HG03565 (cell line): ENCODE measurements around the gene PLPP3.

Experiments
- ATAC-seq: cut with Tn5 transposase; IDR thresholded peaks from one replicate; pipeline ENCODE4 v1.9.1; 2021; ENCODE audit warnings: mild to moderate bottlenecking, moderate library complexity; ENCODE audit not compliant: unreplicated experiment

Gene PLPP3

DNA sequence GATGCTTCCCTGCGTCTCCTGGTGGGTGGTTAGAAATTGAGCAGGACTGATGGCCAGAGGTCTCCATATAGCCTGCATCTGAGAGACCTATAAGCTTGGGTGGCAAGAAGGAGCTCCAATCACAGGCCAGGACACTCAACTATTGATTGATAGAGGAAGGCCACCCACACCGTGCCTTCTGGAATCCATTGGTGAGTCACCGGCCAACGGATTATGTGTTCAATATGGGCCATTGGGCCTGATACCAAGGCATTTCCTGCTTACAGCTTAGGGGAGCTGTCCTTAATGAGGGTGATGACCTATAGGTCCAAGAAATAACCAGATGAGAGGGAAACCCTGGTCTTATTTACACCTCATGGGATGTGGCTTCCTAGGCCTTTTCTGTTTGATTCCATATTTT is 115.1 kb downstream of the PLPP3 start:
- ATAC-seq, result no peak

DNA sequence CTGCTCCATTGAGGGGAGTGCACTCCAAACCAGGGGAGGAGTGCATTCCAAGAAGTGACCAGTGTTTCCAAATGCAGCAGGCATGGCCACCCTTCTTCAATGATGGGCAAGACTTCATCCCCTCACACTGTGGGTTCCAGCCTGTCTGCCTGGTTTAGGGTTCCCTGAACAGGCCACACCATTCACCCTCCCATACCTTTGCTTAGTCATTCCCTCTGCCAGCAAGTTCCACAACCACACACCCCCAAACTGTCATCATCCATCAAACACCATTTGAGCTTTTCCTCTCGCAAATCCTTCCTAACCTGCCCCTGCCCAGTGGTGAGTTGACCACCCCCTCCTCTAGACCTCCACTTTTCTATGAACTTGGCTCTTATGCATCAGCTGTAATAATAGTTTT is 116.0 kb downstream of the PLPP3 start:
- ATAC-seq, result no peak

DNA sequence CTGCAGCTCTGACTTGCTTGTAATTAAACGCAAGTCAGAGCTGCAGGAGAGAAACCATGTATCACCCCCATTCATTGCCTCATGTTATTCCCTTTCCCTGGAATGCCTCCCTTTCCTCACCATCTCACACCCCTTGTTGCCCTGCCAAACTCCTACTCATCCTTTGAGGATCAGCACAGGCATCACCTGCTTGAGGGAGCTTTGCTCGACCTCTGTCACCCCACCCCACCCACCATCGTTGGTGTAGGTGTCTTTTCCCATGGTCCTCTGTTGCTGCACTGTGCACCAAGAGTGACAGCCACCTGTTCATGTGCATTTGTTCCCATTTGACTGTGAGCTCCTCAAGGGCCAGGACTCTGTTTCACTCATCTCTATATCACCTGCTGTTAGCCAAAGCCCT is 117.2 kb downstream of the PLPP3 start:
- no peak for ATAC-seq

DNA sequence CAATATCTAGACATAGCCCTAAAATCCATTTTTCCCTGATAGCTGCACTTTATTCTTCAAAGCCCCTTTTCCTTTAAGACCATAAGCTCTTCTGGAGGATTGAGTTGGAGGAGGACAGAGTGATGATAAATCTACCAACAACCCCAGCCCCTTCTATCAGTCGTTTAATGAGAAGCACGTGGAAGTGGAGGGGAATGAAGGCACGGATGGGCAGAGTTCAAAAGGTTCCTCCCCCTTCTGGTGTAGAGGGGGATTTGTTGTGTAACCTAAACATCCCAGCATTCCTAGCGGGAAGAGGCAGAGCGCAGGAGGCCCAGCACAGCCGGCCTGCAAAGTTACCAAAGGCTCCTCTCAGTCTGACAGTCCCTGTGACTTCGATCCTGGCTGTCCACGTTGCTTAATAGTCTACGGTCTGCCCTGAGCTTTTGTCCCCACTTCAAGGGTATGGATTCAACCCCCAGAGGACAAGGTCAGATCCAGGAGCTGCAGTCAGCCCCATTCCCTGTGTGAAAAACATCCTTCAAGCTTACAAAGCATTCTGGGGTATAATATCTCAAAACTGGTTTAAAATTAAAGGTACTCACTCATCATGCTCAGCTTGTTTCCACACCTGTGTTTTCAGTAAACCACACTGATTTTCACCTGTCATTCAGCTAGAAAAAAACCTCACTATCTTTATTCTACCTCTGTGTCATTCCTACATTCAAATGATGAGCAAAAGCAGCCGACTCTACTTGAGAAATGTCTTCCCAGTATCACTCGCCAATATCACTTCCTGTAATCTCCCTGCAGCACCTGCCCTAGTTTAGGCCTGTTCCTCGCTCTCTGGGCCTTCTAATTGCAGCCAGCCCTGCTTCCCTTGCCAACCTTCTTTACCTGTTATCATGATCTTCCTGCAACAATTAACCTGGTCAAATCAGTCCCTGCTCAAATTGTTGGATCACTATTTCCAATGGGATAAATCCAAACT is 117.9 kb downstream of the PLPP3 start:
- ATAC-seq, result no peak

DNA sequence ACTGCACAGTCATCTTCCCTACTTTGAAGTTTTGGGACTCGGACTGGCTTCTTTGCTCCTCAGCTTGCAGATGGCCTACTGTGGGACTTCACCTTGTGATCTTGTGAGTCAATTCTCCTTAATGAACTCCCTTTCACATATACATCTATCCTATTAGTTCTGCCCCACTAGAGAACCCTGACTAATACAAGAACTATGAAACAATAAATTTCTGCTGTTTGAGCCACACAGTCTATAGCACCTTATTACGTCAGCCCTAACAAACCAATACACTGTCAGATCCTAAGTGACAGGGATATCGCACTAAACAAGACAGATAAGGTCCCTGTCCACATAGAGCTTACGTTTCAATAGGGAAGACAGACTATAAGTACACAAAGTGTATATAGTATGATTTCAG is 120.1 kb downstream of the PLPP3 start:
- no peak for ATAC-seq

DNA sequence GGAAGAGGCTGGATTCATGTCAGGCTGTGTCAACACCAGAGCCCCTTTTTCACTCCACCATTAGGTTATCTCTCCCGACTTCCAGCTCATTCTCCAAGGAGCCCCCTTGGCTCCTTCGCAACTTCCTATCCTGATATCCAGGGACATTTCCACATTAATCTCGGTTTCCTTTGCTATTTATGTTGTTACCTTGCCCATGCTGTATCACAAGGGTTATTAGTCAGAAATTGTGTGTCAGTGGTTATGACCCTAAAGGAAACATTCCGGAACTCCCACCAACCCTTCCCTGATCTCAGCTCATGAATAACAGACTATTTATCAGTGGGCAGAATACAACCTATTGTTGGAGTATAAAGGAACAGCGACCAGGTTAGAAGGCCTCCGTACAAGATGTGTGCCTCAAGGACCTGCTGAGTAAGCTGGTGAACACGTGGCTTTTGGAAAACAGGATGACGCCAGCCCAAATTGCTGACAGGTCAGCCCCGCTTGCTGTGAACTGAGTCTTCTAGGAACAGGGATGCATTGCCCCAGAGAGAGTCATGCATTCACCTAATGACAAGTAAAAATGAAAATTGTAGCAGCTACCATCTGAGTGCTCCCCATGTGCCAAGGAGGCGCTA is 121.5 kb downstream of the PLPP3 start:
- no peak for ATAC-seq

DNA sequence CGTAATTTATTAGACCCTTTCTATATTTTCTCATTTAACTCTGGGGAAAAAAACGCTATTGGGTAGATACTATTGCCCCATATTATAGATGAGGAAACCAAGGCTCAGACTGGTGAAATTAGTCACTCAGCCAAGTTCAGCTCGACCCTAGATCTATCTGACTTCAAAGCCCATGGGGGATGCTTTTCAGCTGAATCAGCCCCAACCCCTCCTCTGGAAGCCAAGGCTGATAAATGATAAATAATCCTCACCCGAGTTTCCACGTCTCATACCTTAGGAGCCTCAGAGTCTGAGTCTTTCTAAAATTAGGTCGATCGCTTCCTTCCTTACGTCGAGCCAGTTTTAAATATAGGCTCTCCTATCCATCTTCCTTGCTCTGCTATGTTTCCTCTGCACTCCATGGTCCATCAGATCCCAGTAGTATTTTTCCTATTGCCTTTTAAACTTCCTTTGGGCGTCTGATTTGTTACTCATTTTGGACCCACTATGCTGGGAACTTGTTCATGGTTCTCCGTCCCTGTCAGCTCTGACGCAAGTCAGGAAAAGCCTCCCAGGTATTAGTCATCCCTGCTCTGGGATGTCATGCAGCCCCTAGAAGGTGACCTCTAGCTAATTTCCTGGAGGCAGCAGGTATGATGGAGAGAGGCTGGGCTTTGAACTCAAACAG is 122.8 kb downstream of the PLPP3 start:
- ATAC-seq, result no peak

DNA sequence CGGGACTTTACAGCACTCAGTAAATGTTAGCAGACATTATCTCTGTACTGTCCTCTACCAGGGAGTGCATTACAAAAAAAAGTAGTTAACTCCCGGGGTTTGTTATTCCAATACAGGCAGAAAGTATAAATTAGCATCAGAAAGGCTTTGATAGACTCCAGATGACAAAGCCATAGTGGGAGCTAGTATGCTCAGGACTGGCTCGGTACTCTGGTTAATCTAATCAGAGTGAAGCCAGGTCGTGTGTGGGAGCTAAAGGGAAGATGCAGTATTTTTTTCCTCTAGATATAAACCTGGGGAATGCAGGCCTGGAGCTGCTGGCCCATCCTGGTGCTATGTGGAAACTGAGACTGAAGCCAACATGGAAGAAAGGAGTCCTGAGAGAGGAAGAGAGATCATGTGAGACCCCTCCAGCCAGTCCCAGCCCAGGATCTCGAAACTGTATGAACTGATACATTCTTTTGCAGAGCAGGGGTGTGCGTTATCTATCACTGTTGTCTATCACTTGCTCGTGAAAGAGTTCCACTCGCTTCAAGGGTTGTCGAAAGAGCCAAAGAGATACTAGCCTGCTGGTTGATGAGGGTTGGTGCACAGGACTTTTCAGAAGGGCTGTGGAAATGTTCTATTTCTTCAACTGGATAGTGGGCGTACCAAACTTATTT is 125.8 kb downstream of the PLPP3 start:
- ATAC-seq, result no peak

DNA sequence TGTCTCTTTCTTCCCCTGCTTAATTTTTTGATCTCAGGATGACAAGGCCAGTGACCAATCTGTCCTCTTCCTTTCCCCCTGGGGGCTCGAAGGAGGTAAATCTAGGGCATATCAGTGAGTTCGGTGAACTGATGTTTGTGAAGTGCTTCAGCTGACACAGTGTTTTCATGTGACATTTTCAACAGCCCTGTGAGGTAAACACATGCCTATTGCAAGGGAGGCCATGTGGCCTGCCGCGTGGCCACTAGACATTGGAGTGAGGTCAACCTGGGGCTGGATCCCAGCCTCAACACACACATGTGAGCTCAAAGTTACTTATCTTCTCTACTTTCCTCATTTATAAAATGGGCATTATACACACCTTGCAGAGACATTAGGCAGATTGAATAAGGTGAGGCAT is 126.3 kb downstream of the PLPP3 start:
- ATAC-seq, result no peak

DNA sequence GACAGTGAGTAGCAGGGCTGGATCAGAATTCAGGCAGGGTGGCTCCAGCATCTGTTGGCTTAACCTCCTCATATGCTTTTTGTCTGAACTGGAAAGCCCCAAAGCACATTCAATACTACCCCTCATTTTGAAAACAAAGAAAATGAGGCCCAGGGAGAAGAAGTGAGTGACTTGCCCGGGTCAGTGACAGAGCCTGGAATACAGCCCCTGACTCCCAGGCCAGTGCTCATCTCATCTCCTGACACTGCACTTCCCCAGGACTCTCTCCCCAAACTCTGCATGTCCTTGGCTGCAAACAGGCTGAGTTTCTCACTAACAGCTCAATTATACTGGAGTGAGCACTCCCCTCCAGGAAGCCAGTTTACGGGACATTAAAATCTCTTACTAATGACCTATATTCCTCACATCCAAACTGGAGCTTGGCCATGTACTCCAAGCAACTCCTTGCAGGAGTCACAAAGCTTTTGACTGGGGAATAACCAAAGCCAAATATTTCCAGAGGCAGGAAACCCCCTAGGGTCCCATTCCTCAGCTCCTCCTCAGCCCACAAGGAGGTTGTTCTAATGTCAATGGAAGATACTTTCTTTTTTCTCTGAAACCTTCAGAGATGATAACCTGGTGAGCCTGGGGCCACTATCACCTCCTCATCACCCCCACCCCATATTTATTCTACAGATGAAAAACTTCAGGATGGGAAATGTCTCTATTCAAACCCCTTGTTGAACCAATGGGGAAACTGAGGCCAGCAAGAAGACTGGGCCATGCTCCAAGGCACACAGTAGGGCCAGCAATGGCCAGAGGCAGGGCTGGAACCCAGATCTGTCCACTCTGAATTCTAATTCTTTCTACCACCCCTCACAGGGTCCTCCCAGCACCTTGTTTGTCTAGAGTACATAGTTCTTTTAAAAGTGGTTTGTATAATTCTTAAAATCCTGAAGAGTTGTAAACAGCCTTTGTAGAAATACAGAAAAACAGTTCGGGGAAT is 127.0 kb downstream of the PLPP3 start:
- no peak for ATAC-seq

DNA sequence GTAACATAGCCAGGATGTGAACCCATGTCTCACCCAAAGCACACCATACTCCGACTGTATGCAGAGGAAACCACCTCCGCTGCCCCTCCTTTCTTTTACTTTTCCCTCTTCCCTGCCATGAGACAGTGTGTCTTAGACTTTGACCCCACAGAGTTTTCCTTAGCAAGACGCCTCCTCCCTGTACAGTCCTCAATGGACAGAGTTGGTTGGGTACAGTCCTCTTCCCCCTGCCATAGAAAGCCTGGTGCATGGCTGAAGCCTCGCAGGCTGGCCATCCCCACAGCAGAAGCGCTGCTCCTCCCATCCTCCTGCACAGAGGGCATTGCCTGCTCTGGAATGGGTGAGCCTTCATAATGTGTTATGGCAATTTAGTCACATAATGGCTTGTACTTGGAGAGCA is 127.9 kb downstream of the PLPP3 start:
- no peak for ATAC-seq

DNA sequence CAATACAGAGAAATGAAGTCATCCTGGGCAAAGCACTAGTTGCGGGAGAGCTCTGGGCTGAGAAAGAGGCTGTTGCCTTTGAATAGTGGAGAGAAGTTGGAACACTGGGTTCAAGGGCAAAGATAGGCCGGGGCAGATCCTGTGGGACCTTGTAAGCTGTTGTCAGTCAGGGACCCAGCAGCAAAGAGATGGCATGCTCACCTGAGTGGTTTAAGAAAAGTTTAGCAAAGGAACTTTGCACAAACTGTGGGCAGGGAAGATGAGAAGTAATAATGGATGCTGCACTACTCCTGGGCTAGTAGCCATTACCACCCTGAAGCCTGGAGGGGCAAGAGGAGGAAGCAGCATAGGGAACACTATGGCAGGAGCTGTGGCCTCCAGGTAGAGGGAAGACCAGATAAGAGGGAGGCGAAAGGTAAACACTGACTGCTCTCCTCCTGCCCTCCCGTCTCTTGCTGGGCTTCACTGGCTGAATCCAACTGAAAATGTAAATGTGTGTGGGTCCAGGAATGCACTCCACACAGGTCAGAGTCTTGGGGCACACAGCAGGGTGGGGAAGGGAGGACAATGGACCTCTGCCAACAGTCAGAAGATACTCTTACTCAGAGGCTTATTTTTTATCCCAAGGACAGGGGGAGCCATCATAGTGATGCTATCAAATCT is 129.2 kb downstream of the PLPP3 start:
- no peak for ATAC-seq

DNA sequence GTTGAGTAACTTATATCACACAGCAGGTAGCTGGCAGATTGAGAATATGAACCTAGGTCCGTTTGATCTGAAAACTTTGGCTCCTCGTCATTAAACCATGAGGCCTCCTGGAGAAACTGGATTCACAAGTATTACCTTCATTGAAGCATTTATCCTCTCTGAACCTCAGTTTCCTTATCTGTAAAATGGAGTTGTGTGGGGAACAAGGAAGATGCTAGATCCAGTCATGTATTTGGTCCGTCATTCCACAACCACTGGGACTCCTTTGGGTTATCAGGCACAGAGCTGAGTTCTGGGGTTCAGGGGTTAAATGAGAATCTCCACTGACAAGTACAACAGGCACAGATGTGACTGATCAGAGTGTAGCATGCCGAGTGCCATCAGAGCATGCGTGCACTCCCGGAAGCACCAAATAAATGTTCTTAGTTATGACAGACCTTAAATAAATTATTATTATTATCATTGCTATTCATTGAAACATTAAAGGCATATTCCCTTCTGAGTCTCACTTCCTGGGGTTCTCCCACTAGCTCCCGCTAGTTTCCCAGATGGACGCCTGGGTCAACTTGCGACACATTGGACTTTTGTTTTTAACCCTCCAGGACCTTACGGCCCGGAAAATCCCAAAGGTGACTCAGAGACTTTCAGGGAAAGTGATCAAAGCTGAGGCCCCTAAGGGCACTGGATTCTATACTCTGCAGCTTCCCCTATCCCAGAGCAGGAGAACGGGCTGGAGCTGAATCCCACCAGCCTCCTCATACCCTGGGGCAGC is 130.6 kb downstream of the PLPP3 start:
- ATAC-seq, result no peak

DNA sequence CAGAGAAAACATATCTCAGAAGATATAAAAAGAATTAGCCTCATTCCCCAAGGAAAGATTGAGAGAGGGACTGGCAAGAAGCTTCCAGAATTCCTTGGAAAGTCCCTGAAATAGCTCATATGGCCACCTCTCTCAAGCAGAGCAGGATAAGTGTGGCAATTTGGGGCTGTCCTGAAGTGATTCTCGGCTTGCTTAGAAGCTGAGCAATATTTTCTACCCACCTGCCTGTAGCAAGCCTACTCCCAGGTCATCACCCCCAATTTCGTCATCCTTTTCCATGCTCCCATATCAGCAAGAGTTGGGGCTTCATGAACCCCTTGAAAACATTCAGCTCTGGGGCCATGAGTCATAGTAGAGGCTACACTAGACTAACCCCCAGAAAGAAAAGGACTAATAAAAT is 131.5 kb downstream of the PLPP3 start:
- ATAC-seq, result no peak

DNA sequence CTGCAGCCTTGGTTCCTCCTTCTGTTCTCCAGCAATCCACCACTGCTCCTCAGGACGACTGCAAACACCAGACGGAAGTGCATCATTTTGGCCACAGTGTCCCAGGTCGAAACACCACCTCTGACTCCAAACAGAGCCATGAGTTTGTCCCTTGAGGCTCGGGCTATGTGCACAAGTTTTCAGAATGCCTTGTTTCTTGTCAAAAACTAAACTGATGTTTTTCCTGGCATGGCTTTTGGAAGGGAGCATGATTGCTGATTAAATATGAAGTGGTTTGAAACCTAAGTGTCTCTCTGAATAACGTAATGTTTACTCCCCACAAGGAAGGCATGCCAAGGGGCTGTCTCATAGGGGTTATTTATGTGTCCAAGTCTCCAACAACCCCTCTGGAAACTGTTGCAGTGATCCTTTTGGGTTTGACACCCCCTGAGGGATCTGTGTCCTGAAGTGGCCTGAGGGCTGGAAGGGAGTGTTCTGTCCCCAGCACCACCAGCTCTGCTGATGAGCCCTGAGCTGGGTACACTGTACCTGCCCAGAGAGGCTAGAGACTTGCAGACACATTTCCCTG is 132.7 kb downstream of the PLPP3 start:
- ATAC-seq, result no peak

DNA sequence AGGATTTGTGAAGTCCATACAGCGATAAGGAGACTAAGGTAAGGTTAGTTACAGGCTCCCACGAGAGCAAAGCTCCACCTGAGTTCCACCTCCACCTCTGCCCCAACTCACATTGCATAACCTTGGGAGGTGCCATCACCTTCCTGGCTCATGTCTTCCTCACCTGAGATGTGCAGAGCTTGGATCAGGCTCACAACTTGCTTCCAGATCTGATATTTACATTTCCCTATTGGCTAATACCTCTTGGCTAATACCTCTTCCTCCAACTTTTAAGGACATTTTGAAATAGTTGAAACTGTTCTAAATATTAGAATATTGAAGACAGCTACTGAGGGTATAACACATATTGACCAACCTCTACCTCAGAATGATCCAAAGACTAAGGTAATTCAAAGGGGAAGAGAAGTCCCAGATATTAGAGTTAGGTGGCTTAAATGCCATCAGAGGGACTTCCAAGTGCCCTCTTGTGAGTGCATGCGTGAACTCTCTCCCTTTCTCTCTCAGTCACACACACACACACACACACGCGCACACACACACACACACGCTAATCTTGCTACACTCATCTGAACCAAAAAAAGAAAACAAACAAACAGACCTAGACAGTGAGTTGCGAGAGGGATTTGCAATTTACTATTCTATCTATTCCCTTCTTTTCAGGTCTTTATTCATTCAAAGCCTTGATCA is 134.3 kb downstream of the PLPP3 start:
- ATAC-seq, result no peak
